Activated T-helper 2 cell treated with anti-CD3 and anti-CD28 coated beads, Interferon-gamma antibody, Interleukin-2, Interleukin-4, amounts not matched to agents 10 μg/mL and 5 μg/mL and 100 μg/mL, durations not matched to agents 14 hours and 24 hours and 36 hours (primary cell): ENCODE measurements around the gene PRR23E. TPM values are rescaled to one million over a fixed set of nuclear protein-coding genes. Genes with fewer than 3 reads are reported as not detected.

ENCODE experiments used
- DNase-seq: peaks from one replicate; pipeline ENCODE4 v3.0.0; 2021; ENCODE audit warnings: low spot score
- H3K27ac Mint-ChIP-seq: one replicate; pipeline ENCODE4 v1.8.0; 2021; ENCODE audit warnings: mixed read lengths
- H3K27me3 Mint-ChIP-seq: one replicate; pipeline ENCODE4 v1.8.0; 2021; ENCODE audit warnings: low read depth, mixed read lengths
- H3K36me3 Mint-ChIP-seq: one replicate; pipeline ENCODE4 v1.8.0; 2021; ENCODE audit warnings: low read depth, mixed read lengths
- H3K4me1 Mint-ChIP-seq: one replicate; pipeline ENCODE4 v1.8.0; 2021; ENCODE audit warnings: low read depth, mixed read lengths
- H3K4me3 Mint-ChIP-seq: one replicate; pipeline ENCODE4 v1.8.0; 2021; ENCODE audit warnings: low read depth, mild to moderate bottlenecking, moderate library complexity, mixed read lengths
- H3K9me3 Mint-ChIP-seq: one replicate; pipeline ENCODE4 v1.8.0; 2021; ENCODE audit warnings: mixed read lengths
- intact Hi-C: fragments of 100-400 bp; cut with micrococcal nuclease; formaldehyde crosslinking; loops from one replicate; pipeline ENCODE4 v1.15.1; 2023
- total RNA-seq: library from RNA; stranded (reverse); gene quantifications from 2 replicates; pipeline ENCODE4 v1.2.3, GENCODE V29; 2022

PRR23E gene
- total RNA-seq, 1 donor from 2014 or later, result not detected

- H3K27me3 Mint-ChIP-seq, result peaks cover 2% of the 10 kb centered on the region
- no peaks in the 10 kb centered on the region for H3K9me3 Mint-ChIP-seq
- no peaks in the 10 kb centered on the region for H3K4me1 Mint-ChIP-seq
- intact Hi-C loops, result no loop called here
- no peaks in the 10 kb centered on the region for H3K36me3 Mint-ChIP-seq
- H3K4me3 Mint-ChIP-seq, result no peak overlapping the region
- no peak for DNase-seq
- H3K27ac Mint-ChIP-seq, result no peak overlapping the region
Observed at GRCh38 chr3:127196466-127197299, 3.8 kb downstream of the PRR23E start.

- Mint-ChIP-seq H3K27ac (no peak overlapping the region), H3K9me3 (no peaks in the 10 kb centered on the region), H3K4me1 (no peaks in the 10 kb centered on the region), H3K36me3 (no peaks in the 10 kb centered on the region), H3K4me3 (no peak overlapping the region), H3K27me3 (peaks cover 2% of the 10 kb centered on the region)
- DNase-seq, result no peak
- intact Hi-C loops, result no loop called here
Observed at GRCh38 chr3:127197300-127198189, 4.6 kb downstream of the PRR23E start.

GRCh38 chr3:127200086-127200691 lies 7.3 kb downstream of the PRR23E start:
- intact Hi-C loops, result no loop called here
- Mint-ChIP-seq H3K4me3 (no peak overlapping the region), H3K4me1 (no peaks in the 10 kb centered on the region), H3K27ac (no peak overlapping the region), H3K9me3 (no peaks in the 10 kb centered on the region), H3K36me3 (no peaks in the 10 kb centered on the region), H3K27me3 (peaks cover 2% of the 10 kb centered on the region)
- no peak for DNase-seq

GRCh38 chr3:127203024-127203423 lies 10.1 kb downstream of the PRR23E start:
- intact Hi-C loops, result no loop called here
- no peak overlapping the region for H3K27ac Mint-ChIP-seq
- no peak overlapping the region for H3K4me3 Mint-ChIP-seq
- no peak for DNase-seq
- H3K36me3 Mint-ChIP-seq, result no peaks in the 10 kb centered on the region
- no peaks in the 10 kb centered on the region for H3K9me3 Mint-ChIP-seq
- no peaks in the 10 kb centered on the region for H3K27me3 Mint-ChIP-seq
- no peaks in the 10 kb centered on the region for H3K4me1 Mint-ChIP-seq

GRCh38 chr3:127204841-127205582 lies 12.1 kb downstream of the PRR23E start:
- Mint-ChIP-seq H3K9me3 (no peaks in the 10 kb centered on the region), H3K36me3 (no peaks in the 10 kb centered on the region), H3K4me1 (no peaks in the 10 kb centered on the region), H3K27ac (no peak overlapping the region), H3K27me3 (no peaks in the 10 kb centered on the region), H3K4me3 (no peak overlapping the region)
- DNase-seq, result no peak
- intact Hi-C loops, result no loop called here

- no peaks in the 10 kb centered on the region for H3K36me3 Mint-ChIP-seq
- H3K4me1 Mint-ChIP-seq, result no peaks in the 10 kb centered on the region
- intact Hi-C loops, result no loop called here
- no peak overlapping the region for H3K4me3 Mint-ChIP-seq
- DNase-seq, result no peak
- H3K9me3 Mint-ChIP-seq, result no peaks in the 10 kb centered on the region
- no peaks in the 10 kb centered on the region for H3K27me3 Mint-ChIP-seq
- no peak overlapping the region for H3K27ac Mint-ChIP-seq
Observed at GRCh38 chr3:127206154-127206553, 13.2 kb downstream of the PRR23E start.

GRCh38 chr3:127206611-127207516 lies 13.9 kb downstream of the PRR23E start:
- intact Hi-C loops, result no loop called here
- Mint-ChIP-seq H3K9me3 (no peaks in the 10 kb centered on the region), H3K4me1 (no peaks in the 10 kb centered on the region), H3K4me3 (no peak overlapping the region), H3K27ac (no peak overlapping the region), H3K27me3 (no peaks in the 10 kb centered on the region), H3K36me3 (no peaks in the 10 kb centered on the region)
- no peak for DNase-seq

GRCh38 chr3:127207727-127208482 lies 15.0 kb downstream of the PRR23E start:
- no peak overlapping the region for H3K27ac Mint-ChIP-seq
- no peaks in the 10 kb centered on the region for H3K4me1 Mint-ChIP-seq
- no peak for DNase-seq
- H3K27me3 Mint-ChIP-seq, result no peaks in the 10 kb centered on the region
- no peaks in the 10 kb centered on the region for H3K9me3 Mint-ChIP-seq
- H3K36me3 Mint-ChIP-seq, result no peaks in the 10 kb centered on the region
- H3K4me3 Mint-ChIP-seq, result no peak overlapping the region
- intact Hi-C loops, result no loop called here

- H3K27me3 Mint-ChIP-seq, result no peaks in the 10 kb centered on the region
- H3K36me3 Mint-ChIP-seq, result no peaks in the 10 kb centered on the region
- H3K27ac Mint-ChIP-seq, result no peak overlapping the region
- no peaks in the 10 kb centered on the region for H3K9me3 Mint-ChIP-seq
- H3K4me3 Mint-ChIP-seq, result no peak overlapping the region
- H3K4me1 Mint-ChIP-seq, result no peaks in the 10 kb centered on the region
- no peak for DNase-seq
- intact Hi-C loops, result no loop called here
Observed at GRCh38 chr3:127208483-127209100, 15.7 kb downstream of the PRR23E start.

- intact Hi-C loops, result no loop called here
- no peaks in the 10 kb centered on the region for H3K4me1 Mint-ChIP-seq
- H3K27ac Mint-ChIP-seq, result no peak overlapping the region
- no peaks in the 10 kb centered on the region for H3K36me3 Mint-ChIP-seq
- H3K27me3 Mint-ChIP-seq, result peaks cover 5% of the 10 kb centered on the region
- no peak for DNase-seq
- no peaks in the 10 kb centered on the region for H3K9me3 Mint-ChIP-seq
- H3K4me3 Mint-ChIP-seq, result no peak overlapping the region
Observed at GRCh38 chr3:127209155-127209839, 16.4 kb downstream of the PRR23E start.
